Heart left ventricle (tissue), 16 donors: ENCODE measurements around the gene ASMTL. TPM values are rescaled to one million over a fixed set of nuclear protein-coding genes. Genes with fewer than 3 reads are reported as not detected.

Experiments
- ATAC-seq, 4 donors: fragments of 200-7000 bp; cut with Tn5 transposase; one replicate each; pipeline ENCODE4 v1.9.1; 2020 to 2022; ENCODE audit warnings: moderate library complexity in 4 of 4, mild to moderate bottlenecking in 3 of 4, moderate number of reproducible peaks in 1 of 4
- DNase-seq, 5 donors: peaks; one replicate each; pipeline ENCODE4 v3.0.0-alpha.2; 2020
- H3K27ac ChIP-seq, 12 donors: fragments of 200-600 bp; sonication (generic) in 4 of 12; one replicate each; pipeline versions ENCODE4 v1.5.0 to v1.8.0; 2016 to 2022; ENCODE audit warnings: mild to moderate bottlenecking in 2 of 12
- H3K27me3 ChIP-seq, 9 donors: fragments of 200-600 bp; sonication (generic) in 2 of 9; one replicate each; pipeline versions ENCODE4 v1.5.1 to v1.8.0; 2016 to 2022; ENCODE audit warnings: mild to moderate bottlenecking in 3 of 9
- H3K36me3 ChIP-seq, 9 donors: fragments of 200-600 bp; sonication (generic) in 2 of 9; one replicate each; pipeline versions ENCODE4 v1.5.0 to v1.8.0; 2018 to 2022; ENCODE audit warnings: mild to moderate bottlenecking in 2 of 9
- H3K4me1 ChIP-seq, 12 donors: fragments of 200-600 bp; sonication (generic) in 4 of 12; one replicate each; pipeline versions ENCODE4 v1.5.0 to v1.8.0; 2016 to 2022; ENCODE audit warnings: mild to moderate bottlenecking in 3 of 12
- H3K4me3 ChIP-seq, 12 donors: fragments of 200-600 bp; sonication (generic) in 4 of 12; one replicate each; pipeline versions ENCODE4 v1.5.0 to v1.8.0; 2017 to 2022; ENCODE audit warnings: mild to moderate bottlenecking in 9 of 12, moderate library complexity in 4 of 12
- H3K9me3 ChIP-seq, 12 donors: fragments of 200-600 bp; sonication (generic) in 4 of 12; one replicate each; pipeline versions ENCODE4 v1.5.0 to v1.8.0; 2016 to 2022; ENCODE audit warnings: mild to moderate bottlenecking in 1 of 12
- POLR2A ChIP-seq, 2 donors: fragments of 450-650 bp; IDR thresholded peaks; one replicate each; pipeline ENCODE4 v1.6.1; 2017; ENCODE audit warnings: antibody characterized with exemption in 2 of 2, mild to moderate bottlenecking in 2 of 2, moderate library complexity in 2 of 2
- WGBS, 4 donors: extraction: QIAGEN DNeasy Blood & Tissue Kit in 2 of 4; methylation state at CpG; one replicate each; pipeline versions ENCODE4 v1.1.5 to v1.1.7; 2013 to 2018; 5-methylcytosine and 5-hydroxymethylcytosine counted together
- intact Hi-C, 10 donors: fragments of 100-400 bp; cut with DNase I; formaldehyde crosslinking; loops; one replicate each; pipeline versions ENCODE4 v1.11.1 to v1.14.2; 2022
- polyA plus RNA-seq, 2 donors: library from polyadenylated mRNA; stranded (reverse); fragments of 200-250 nt; gene quantifications; one replicate each; pipeline ENCODE4 v1.2.3, GENCODE V29; 2013
- total RNA-seq, 9 donors: library from RNA; depleted of rRNA in 2 of 9; stranded (reverse); fragments of >200 nt in 2 of 9; fragmentation: NEBNext Ultra II Directional in 3 of 9; extraction: Animal tissue kit (Norgen Biotek cat#: 25700) in 3 of 9; gene quantifications; one replicate each; pipeline versions ENCODE4 v1.1.0 to v1.2.4, GENCODE V29; 2016 to 2023
- TF ChIP-seq, protein P1 (sequence below), 12 donors: fragments of 200-600 bp; sonication (generic) in 4 of 12; IDR thresholded peaks; one replicate each; pipeline versions ENCODE4 v1.5.0 to v1.8.0; 2018 to 2022; ENCODE audit warnings: antibody characterized with exemption in 12 of 12, mild to moderate bottlenecking in 5 of 12
- donor health status: ischemic (EF 13 %, LVEDD 7.1; RV severe dilation, severe dysfunction).
- donor health status: healthy with polysubstance abuse.
- donor health status: DM: no; HTN: yes; CAD: no.
- donor health status: DM: no; HTN: no; CAD: no.
- donor health status: ischemic (EF 25% LVEDD 6.9; RV normal size, moderate dysfunction).
- donor health status: ischemic (EF 25% LVEDD 5.7; RV mildly dilated, moderate dysfunction).
- donor health status: healthy.
- donor health status: DM: yes; HTN: yes; CAD: no.
- donor health status: ischemic (EF 35%, LVEDD 5.7; RV mildly dilated, moderate dysfunction).
- donor health status: nonischemic (EF 11% LVEDD 7.7; RV severe dilation, severe dysfunction).
- donor health status: DM: yes; HTN: yes; CAD: no.
- donor health status: PGD.
- donor health status: ischemic (EF 29% LVEDD 5.4; RV normal size, mild dysfunction).
- donor health status: nonischemic (EF 23%, LVEDD 6.1; RV moderate dilation, normal function).

The ASMTL gene
- total and polyA plus RNA-seq, 11 donors = 20.2 to 44.6 (median 29.1) TPM

- no peak for TF ChIP-seq POLR2A (IDR thresholded peaks at IDR 0.05)
- TF ChIP-seq, protein P1, sequence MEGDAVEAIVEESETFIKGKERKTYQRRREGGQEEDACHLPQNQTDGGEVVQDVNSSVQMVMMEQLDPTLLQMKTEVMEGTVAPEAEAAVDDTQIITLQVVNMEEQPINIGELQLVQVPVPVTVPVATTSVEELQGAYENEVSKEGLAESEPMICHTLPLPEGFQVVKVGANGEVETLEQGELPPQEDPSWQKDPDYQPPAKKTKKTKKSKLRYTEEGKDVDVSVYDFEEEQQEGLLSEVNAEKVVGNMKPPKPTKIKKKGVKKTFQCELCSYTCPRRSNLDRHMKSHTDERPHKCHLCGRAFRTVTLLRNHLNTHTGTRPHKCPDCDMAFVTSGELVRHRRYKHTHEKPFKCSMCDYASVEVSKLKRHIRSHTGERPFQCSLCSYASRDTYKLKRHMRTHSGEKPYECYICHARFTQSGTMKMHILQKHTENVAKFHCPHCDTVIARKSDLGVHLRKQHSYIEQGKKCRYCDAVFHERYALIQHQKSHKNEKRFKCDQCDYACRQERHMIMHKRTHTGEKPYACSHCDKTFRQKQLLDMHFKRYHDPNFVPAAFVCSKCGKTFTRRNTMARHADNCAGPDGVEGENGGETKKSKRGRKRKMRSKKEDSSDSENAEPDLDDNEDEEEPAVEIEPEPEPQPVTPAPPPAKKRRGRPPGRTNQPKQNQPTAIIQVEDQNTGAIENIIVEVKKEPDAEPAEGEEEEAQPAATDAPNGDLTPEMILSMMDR (IDR thresholded peaks at IDR 0.05) = no peak
- peaks cover 0 to 15% (median 4%) of the 10 kb centered on the region in 9 donors for H3K27me3 ChIP-seq
- peak in 1 of 5 donors; percentile 4 for DNase-seq
- 74 to 85% (median 79%) methylated on average over 12 of the region's 12 CpGs for WGBS, 4 donors
- H3K4me1 ChIP-seq = peaks cover 0 to 62% (median under 1%) of the 10 kb centered on the region in 12 donors
- no peak overlapping the region for H3K4me3 ChIP-seq
- intact Hi-C loops = loop anchor here in 2 of 10 donors (5.0 to 10.0 kb wide), 2 partner anchors 110 to 112 kb away; no protein-coding TSS in a partner anchor
- ATAC-seq = no peak
- H3K9me3 ChIP-seq = no peaks in the 10 kb centered on the region
- peak overlapping the region in 2 of 12 donors; percentile 76 to 80 for H3K27ac ChIP-seq
- peaks cover 0 to 4% (median 0%) of the 10 kb centered on the region in 9 donors for H3K36me3 ChIP-seq
These were observed 12.2 kb upstream of the ASMTL start for GRCh38 chrX:1464971-1465285.

DNA sequence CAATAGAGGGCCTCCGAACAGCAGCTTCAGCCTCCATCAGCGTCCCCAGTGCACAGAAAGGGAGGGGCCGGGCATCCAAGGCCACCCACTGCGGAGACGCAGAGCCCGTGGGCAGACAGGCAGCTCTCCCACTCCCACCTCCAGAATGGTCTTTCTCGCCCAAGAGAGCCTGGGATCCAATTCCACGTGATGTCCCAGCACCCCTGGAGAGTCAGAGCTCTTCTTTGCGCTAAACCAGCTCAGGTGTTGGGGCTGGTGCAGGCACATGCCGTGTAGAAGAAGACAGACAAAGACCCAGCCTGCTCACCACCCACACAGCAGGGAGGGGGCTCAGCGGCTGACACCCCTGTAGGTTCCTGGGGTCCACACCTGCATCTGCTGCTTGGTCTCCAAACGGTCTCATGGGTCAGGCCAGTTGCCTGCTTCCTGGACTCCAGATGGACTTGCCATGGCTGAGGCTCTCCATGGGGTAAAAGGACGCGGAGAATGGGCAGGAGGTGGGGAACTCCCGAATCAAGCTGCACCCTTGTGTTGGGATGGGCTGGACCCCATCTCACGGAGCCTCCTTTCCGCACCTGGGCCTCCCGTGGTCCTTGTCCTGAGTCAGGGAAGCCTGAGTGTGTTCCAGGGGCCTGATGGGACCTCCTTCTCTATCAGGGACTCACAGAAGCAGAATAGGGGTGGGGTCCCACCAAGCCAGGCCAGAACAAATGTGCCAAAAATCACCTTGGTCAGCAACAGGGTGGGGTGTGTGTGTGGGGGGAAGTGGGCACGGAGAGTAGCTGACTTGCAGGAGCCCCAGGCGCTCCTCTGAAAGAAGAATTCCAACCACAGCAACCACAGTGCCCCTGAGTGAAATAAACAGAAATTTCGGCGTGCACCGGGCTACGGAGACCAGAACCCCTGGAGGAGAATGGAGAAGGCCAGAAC, 11.6 kb upstream of the ASMTL start:
- Histone ChIP-seq H3K27ac (peak overlapping the region in 7 of 12 donors; percentile 68 to 94 (median 79)), H3K4me3 (no peak overlapping the region), H3K4me1 (peaks cover 0 to 58% (median under 1%) of the 10 kb centered on the region in 12 donors), H3K9me3 (no peaks in the 10 kb centered on the region), H3K36me3 (peaks cover 0 to 4% (median 0%) of the 10 kb centered on the region in 9 donors), H3K27me3 (peaks cover 0 to 14% (median 4%) of the 10 kb centered on the region in 9 donors)
- TF ChIP-seq POLR2A (IDR thresholded peaks at IDR 0.05) = no peak
- TF ChIP-seq, protein P1 (IDR thresholded peaks at IDR 0.05) = no peak
- intact Hi-C loops = loop anchor here in 2 of 10 donors (5.0 to 10.0 kb wide), 2 partner anchors 110 to 113 kb away; no protein-coding TSS in a partner anchor
- no peak for ATAC-seq
- 74 to 84% (median 81%) methylated on average over 15 to 24 of the region's 24 CpGs for WGBS, 4 donors
- peak in 3 of 5 donors; percentile 5 to 40 (median 17) for DNase-seq

DNA sequence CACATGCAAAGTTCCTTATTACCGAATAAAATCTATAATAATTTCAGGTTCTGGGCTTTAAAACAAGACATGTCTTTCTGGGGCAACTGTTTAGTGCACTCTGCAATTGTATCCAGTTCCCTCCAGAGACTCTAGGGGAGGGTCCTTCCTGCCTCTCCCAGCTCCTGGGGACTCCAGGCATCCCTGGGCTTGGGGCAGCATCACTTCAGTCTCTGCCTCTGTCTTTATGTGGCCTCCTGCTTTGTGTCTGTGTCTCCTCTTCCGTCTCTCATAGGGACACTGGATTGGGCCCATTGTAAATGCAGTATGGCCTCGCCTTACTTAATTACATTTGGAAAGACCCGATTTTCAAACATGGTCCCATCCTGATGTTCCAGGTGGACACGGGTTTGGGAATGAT, 10.9 kb upstream of the ASMTL start:
- 75 to 89% (median 86%) methylated on average over 5 of the region's 5 CpGs for WGBS, 4 donors
- TF ChIP-seq POLR2A (IDR thresholded peaks at IDR 0.05) = no peak
- TF ChIP-seq, protein P1 (IDR thresholded peaks at IDR 0.05) = no peak
- no peak for ATAC-seq
- intact Hi-C loops = loop anchor here in 5 of 10 donors (2.0 to 10.0 kb wide), 3 partner anchors 23 to 114 kb away; no protein-coding TSS in a partner anchor
- H3K36me3 ChIP-seq = peaks cover 0 to 4% (median 0%) of the 10 kb centered on the region in 9 donors
- no peak overlapping the region for H3K4me3 ChIP-seq
- H3K9me3 ChIP-seq = no peaks in the 10 kb centered on the region
- peak in 1 of 5 donors; percentile 2 for DNase-seq
- H3K4me1 ChIP-seq = peaks cover 0 to 56% (median under 1%) of the 10 kb centered on the region in 12 donors
- peaks cover 0 to 13% (median 4%) of the 10 kb centered on the region in 9 donors for H3K27me3 ChIP-seq
- H3K27ac ChIP-seq = peak overlapping the region in 11 of 12 donors; percentile 62 to 94 (median 76)
